Keratinocyte (primary cell): ENCODE results near the gene CPPED1. TPM values are rescaled to one million over a fixed set of nuclear protein-coding genes. Genes with fewer than 3 reads are reported as not detected.

Experiments used
- DNase-seq: peaks from one replicate; pipeline ENCODE4 v3.0.0-alpha.2; 2011; ENCODE audit warnings: low read depth, missing footprints, low spot score
- FAIRE-seq: peaks from 2 replicates; lab custom pipeline; 2011; peaks lifted over from hg19 to GRCh38; lab: Jason Lieb, UNC
- H2AFZ ChIP-seq: 2 replicates; pipeline ENCODE4 v1.6.0; 2012; ENCODE audit warnings: low read length, control low read depth, inconsistent platforms; ENCODE audit not compliant: control insufficient read depth
- H3K27ac ChIP-seq: 2 replicates; pipeline ENCODE4 v1.5.1; 2011; ENCODE audit warnings: low read length; ENCODE audit not compliant: control insufficient read depth, insufficient read depth
- H3K27me3 ChIP-seq: 3 replicates; pipeline ENCODE4 v1.6.0; 2011; ENCODE audit warnings: low read length; ENCODE audit not compliant: control insufficient read depth, insufficient read depth; ENCODE audit errors: extremely low read depth
- H3K36me3 ChIP-seq, 2 experiments: 2 replicates in 1 of 2; 3 replicates in 1 of 2; pipeline ENCODE4 v1.5.1; 2011; ENCODE audit warnings: low read length in 2 of 2, mild to moderate bottlenecking in 1 of 2; ENCODE audit not compliant: control insufficient read depth in 2 of 2, insufficient read depth in 2 of 2; ENCODE audit errors: extremely low read depth in 1 of 2
- H3K4me1 ChIP-seq: 3 replicates; pipeline ENCODE4 v1.5.1; 2011; ENCODE audit warnings: low read length; ENCODE audit not compliant: control insufficient read depth, insufficient read depth; ENCODE audit errors: extremely low read depth
- H3K4me2 ChIP-seq: 3 replicates; pipeline ENCODE4 v1.6.0; 2011; ENCODE audit warnings: low read depth, low read length; ENCODE audit not compliant: control insufficient read depth, insufficient read depth; ENCODE audit errors: extremely low read depth
- H3K4me3 ChIP-seq, 3 experiments: fragments of 200-600 bp in 1 of 3; sonication (generic) in 1 of 3; 2 replicates in 2 of 3; 3 replicates in 1 of 3; pipeline ENCODE4 v1.5.1; 2011 to 2016; ENCODE audit warnings: low read length in 3 of 3, mild to moderate bottlenecking in 3 of 3, control low read depth in 2 of 3, inconsistent platforms in 1 of 3, low read depth in 1 of 3, mixed read lengths in 1 of 3, mixed run types in 1 of 3, moderate library complexity in 1 of 3; ENCODE audit not compliant: control insufficient read depth in 2 of 3, insufficient read depth in 2 of 3; ENCODE audit errors: extremely low read depth in 1 of 3
- H3K79me2 ChIP-seq: 2 replicates; pipeline ENCODE4 v1.6.0; 2012; ENCODE audit warnings: low read length; ENCODE audit not compliant: control insufficient read depth, insufficient read depth
- H3K9ac ChIP-seq: 3 replicates; pipeline ENCODE4 v1.6.0; 2011; ENCODE audit warnings: low read length; ENCODE audit not compliant: control insufficient read depth, insufficient read depth; ENCODE audit errors: extremely low read depth
- H3K9me1 ChIP-seq: 3 replicates; pipeline ENCODE4 v1.6.0; 2011; ENCODE audit warnings: low read length; ENCODE audit not compliant: control insufficient read depth, insufficient read depth; ENCODE audit errors: extremely low read depth
- H3K9me3 ChIP-seq: 2 replicates; pipeline ENCODE4 v1.5.1; 2012; ENCODE audit warnings: low read depth, low read length; ENCODE audit not compliant: control insufficient read depth
- H4K20me1 ChIP-seq: 3 replicates; pipeline ENCODE4 v1.6.0; 2011; ENCODE audit warnings: low read length; ENCODE audit not compliant: control insufficient read depth, insufficient read depth; ENCODE audit errors: extremely low read depth
- CTCF ChIP-seq, 3 experiments: IDR thresholded peaks in 1 of 3; conservative IDR thresholded peaks in 1 of 3; optimal IDR thresholded peaks in 1 of 3; 2 replicates in 2 of 3; 3 replicates in 1 of 3; pipeline versions ENCODE3 to v1.5.1; 2011; ENCODE audit warnings: low read length in 3 of 3, mild to moderate bottlenecking in 3 of 3, moderate library complexity in 2 of 3, control low read depth in 1 of 3, inconsistent platforms in 1 of 3; ENCODE audit not compliant: insufficient read depth in 2 of 3; ENCODE audit errors: extremely low read depth in 1 of 3
- EZH2 ChIP-seq: IDR thresholded peaks from one replicate; pipeline ENCODE4 v1.6.1; 2012; ENCODE audit warnings: inconsistent platforms, mild to moderate bottlenecking, low read length, moderate library complexity
- dilution Hi-C: fragments of 300-500 bp; cut with MboI; formaldehyde crosslinking; loops from one replicate; pipeline ENCODE4 v1.7.0; 2020; ENCODE audit warnings: low sequenced_read_pairs; ENCODE audit not compliant: extremely low pct_ligation_motif_present
- polyA plus RNA-seq, 5 experiments: library from polyadenylated mRNA; depleted of rRNA in 3 of 5; stranded (reverse) in 3 of 5; stranded (forward) in 1 of 5; unstranded in 1 of 5; fragments of >200 nt; gene quantifications; 1 replicate in 1 of 5; 2 replicates in 3 of 5; 3 replicates in 1 of 5; pipeline versions ENCODE4 v1.2.1 to v1.2.3, GENCODE V29; 2011 to 2012; ENCODE audit warnings: missing spikeins in 2 of 5, low read depth in 1 of 5, low replicate concordance in 1 of 5

CPPED1 gene
- polyA plus RNA-seq, 1 donor (not counting 4 experiments of a cell fraction or from before 2014, with no cell fraction given): 14.4 TPM

GRCh38 chr16:12752159-12752558 lies 51.5 kb downstream of the CPPED1 start:
- no peaks in the 10 kb centered on the region for H4K20me1 ChIP-seq
- H3K4me1 ChIP-seq: no peaks in the 10 kb centered on the region
- H3K27ac ChIP-seq: no peak overlapping the region
- dilution Hi-C loops: no loop called here
- H3K9ac ChIP-seq: no peak overlapping the region
- H3K4me2 ChIP-seq: no peak overlapping the region
- FAIRE-seq (no peak), DNase-seq (no peak)
- H3K4me3 ChIP-seq: no peak overlapping the region
- H3K27me3 ChIP-seq: no peaks in the 10 kb centered on the region
- H3K9me1 ChIP-seq: no peaks in the 10 kb centered on the region
- no peaks in the 10 kb centered on the region for H3K36me3 ChIP-seq
- no peak overlapping the region for H2AFZ ChIP-seq
- H3K79me2 ChIP-seq: no peaks in the 10 kb centered on the region
- TF ChIP-seq CTCF (optimal IDR thresholded peaks at IDR 0.05 in 1 of 3, IDR thresholded peaks at IDR 0.05 in 1 of 3, conservative IDR thresholded peaks at IDR 0.05 in 1 of 3; ENCODE audit: extremely low read depth in 1 of 3, insufficient read depth in 2 of 3, low read length in 3 of 3) (no peak), EZH2 (no peak)
- no peaks in the 10 kb centered on the region for H3K9me3 ChIP-seq

- H3K36me3 ChIP-seq: no peaks in the 10 kb centered on the region
- DNase-seq (no peak), FAIRE-seq (no peak)
- dilution Hi-C loops: no loop called here
- no peaks in the 10 kb centered on the region for H3K79me2 ChIP-seq
- H3K4me3 ChIP-seq: no peak overlapping the region
- no peaks in the 10 kb centered on the region for H3K4me1 ChIP-seq
- H3K27ac ChIP-seq: no peak overlapping the region
- TF ChIP-seq CTCF (optimal IDR thresholded peaks at IDR 0.05 in 1 of 3, IDR thresholded peaks at IDR 0.05 in 1 of 3, conservative IDR thresholded peaks at IDR 0.05 in 1 of 3; ENCODE audit: extremely low read depth in 1 of 3, insufficient read depth in 2 of 3, low read length in 3 of 3) (no peak), EZH2 (no peak)
- H2AFZ ChIP-seq: no peak overlapping the region
- H4K20me1 ChIP-seq: no peaks in the 10 kb centered on the region
- H3K9ac ChIP-seq: no peak overlapping the region
- no peaks in the 10 kb centered on the region for H3K9me1 ChIP-seq
- H3K27me3 ChIP-seq: no peaks in the 10 kb centered on the region
- no peaks in the 10 kb centered on the region for H3K9me3 ChIP-seq
- H3K4me2 ChIP-seq: no peak overlapping the region
These were observed 53.2 kb downstream of the CPPED1 start for GRCh38 chr16:12750554-12750918.
